Mesothelial cell of epicardium (in vitro differentiated cells): ENCODE measurements around the gene B3GALNT2. TPM values are rescaled to one million over a fixed set of nuclear protein-coding genes. Genes with fewer than 3 reads are reported as not detected.

Source experiments
- DNase-seq, 2 experiments: peaks; one replicate each; pipeline ENCODE4 v3.0.0; 2021; ENCODE audit warnings: low spot score in 2 of 2; ENCODE audit not compliant: unreplicated experiment in 2 of 2
- H3K27ac Mint-ChIP-seq: 2 replicates; pipeline ENCODE4 v1.8.0; 2021; ENCODE audit warnings: mixed read lengths
- H3K27me3 Mint-ChIP-seq: 2 replicates; pipeline ENCODE4 v1.8.0; 2021; ENCODE audit warnings: low read depth, mixed read lengths
- H3K36me3 Mint-ChIP-seq: 2 replicates; pipeline ENCODE4 v1.8.0; 2021; ENCODE audit warnings: mixed read lengths
- H3K4me1 Mint-ChIP-seq: 2 replicates; pipeline ENCODE4 v1.8.0; 2021; ENCODE audit warnings: mixed read lengths
- H3K4me3 Mint-ChIP-seq: 2 replicates; pipeline ENCODE4 v1.8.0; 2021; ENCODE audit warnings: mild to moderate bottlenecking, moderate library complexity, mixed read lengths
- H3K9me3 Mint-ChIP-seq: 2 replicates; pipeline ENCODE4 v1.8.0; 2021; ENCODE audit warnings: mixed read lengths
- total RNA-seq: library from RNA; stranded (reverse); gene quantifications from 3 replicates; pipeline ENCODE4 v1.2.1, GENCODE V29; 2021
- TF ChIP-seq, protein P1 (sequence below): fragments of 200-600 bp; sonication (generic); IDR thresholded peaks from one replicate; pipeline ENCODE4 v1.5.0; 2021; ENCODE audit warnings: antibody characterized with exemption; ENCODE audit not compliant: unreplicated experiment

The B3GALNT2 gene
- total RNA-seq, 1 donor from 2014 or later: 30.6 TPM

DNA sequence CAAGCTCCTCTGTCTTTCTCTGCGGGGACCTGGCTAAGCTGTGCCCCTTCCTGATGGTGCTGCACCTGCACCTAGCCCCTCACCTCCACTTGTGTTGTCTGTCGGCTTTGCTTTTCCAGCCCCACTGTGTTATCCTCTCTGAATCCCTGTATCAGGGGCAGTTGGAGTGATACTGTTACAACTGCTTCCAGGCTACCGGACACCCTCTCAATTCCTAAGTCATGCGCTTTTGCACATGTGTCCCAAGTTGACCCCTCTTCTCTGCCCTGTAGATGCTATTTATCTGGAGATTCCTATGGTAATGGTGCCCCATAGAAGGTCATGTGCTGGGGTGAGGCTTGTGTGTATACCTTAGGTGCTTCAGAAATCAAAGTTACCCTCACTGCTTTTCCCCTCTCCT is 78.1 kb downstream of the B3GALNT2 start:
- Mint-ChIP-seq H3K4me3 (no peak overlapping the region), H3K4me1 (peaks cover 6% of the 10 kb centered on the region), H3K36me3 (peaks cover 4% of the 10 kb centered on the region), H3K27me3 (no peaks in the 10 kb centered on the region), H3K27ac (no peak overlapping the region), H3K9me3 (no peaks in the 10 kb centered on the region)
- TF ChIP-seq, protein P1, sequence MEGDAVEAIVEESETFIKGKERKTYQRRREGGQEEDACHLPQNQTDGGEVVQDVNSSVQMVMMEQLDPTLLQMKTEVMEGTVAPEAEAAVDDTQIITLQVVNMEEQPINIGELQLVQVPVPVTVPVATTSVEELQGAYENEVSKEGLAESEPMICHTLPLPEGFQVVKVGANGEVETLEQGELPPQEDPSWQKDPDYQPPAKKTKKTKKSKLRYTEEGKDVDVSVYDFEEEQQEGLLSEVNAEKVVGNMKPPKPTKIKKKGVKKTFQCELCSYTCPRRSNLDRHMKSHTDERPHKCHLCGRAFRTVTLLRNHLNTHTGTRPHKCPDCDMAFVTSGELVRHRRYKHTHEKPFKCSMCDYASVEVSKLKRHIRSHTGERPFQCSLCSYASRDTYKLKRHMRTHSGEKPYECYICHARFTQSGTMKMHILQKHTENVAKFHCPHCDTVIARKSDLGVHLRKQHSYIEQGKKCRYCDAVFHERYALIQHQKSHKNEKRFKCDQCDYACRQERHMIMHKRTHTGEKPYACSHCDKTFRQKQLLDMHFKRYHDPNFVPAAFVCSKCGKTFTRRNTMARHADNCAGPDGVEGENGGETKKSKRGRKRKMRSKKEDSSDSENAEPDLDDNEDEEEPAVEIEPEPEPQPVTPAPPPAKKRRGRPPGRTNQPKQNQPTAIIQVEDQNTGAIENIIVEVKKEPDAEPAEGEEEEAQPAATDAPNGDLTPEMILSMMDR: no peak
- no peak for DNase-seq

DNA sequence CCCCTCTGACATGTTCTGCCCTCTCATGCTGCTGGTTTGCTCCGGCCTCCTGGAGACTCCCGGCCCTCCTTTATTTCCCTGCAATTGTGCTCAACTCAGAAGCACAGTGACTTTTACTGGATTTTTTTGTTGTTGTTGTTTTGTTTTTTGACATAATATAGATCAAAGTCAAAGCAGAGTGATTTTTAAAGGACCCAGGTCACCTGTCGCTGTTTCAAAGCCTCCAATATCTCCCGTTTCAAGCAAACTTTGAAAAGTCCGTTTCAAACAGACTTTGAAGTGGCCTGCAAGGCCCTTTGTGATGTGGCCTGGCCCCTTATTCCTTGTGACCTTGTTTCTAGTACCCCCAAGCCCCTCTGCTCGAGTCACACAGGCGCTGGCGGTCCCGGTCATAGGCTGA is 78.9 kb downstream of the B3GALNT2 start:
- Mint-ChIP-seq H3K4me1 (peaks cover 6% of the 10 kb centered on the region), H3K27ac (no peak overlapping the region), H3K9me3 (no peaks in the 10 kb centered on the region), H3K27me3 (no peaks in the 10 kb centered on the region), H3K4me3 (no peak overlapping the region), H3K36me3 (peaks cover 4% of the 10 kb centered on the region)
- DNase-seq: no peak
- TF ChIP-seq, protein P1: no peak

DNA sequence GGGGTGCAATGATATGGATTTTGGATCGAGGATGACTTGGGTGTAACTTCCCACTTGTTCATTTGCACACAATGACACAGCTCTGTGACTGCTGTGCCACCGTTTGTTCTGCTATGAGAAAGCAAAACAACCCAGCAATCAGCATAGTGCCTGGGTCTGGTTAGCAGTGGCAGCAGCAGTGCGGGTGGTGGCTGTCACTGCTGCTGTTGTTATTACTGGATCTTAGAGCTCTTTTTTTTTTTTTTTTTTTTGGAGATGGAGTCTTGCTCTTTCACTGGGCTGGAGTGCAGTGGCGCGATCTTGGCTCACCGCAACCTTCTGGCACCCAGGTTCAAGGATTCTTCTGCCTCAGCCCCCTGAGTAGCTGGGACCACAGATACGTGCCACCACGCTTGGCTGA is 80.2 kb downstream of the B3GALNT2 start:
- DNase-seq: no peak
- no peaks in the 10 kb centered on the region for H3K27me3 Mint-ChIP-seq
- H3K9me3 Mint-ChIP-seq: no peaks in the 10 kb centered on the region
- no peak overlapping the region for H3K4me3 Mint-ChIP-seq
- H3K4me1 Mint-ChIP-seq: peaks cover 6% of the 10 kb centered on the region
- H3K27ac Mint-ChIP-seq: no peak overlapping the region
- peaks cover 4% of the 10 kb centered on the region for H3K36me3 Mint-ChIP-seq
- TF ChIP-seq, protein P1: no peak

DNA sequence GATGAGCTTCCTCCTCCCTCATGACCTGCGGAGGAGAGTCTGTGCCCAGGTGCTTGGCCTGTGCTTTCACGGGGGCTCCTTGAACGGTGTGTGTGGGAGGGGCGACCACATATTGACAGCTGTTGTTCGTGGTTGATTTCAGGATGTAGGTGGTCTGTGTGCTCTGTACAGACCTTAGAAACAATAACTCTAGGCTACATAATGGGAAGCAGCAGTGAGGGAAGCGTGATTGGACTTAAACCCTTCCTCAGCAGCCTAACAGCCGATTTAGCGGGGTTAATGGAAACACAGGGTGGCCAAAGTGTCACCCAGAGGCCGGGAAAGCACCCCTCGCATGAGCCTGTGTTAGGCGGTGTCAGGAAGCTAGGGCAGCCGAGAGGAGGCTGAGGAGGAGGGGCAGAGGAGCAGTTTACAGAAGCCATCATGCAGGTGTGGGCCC is 81.0 kb downstream of the B3GALNT2 start:
- Mint-ChIP-seq H3K27me3 (no peaks in the 10 kb centered on the region), H3K4me1 (peaks cover 6% of the 10 kb centered on the region), H3K9me3 (no peaks in the 10 kb centered on the region), H3K4me3 (no peak overlapping the region), H3K36me3 (peaks cover 2% of the 10 kb centered on the region), H3K27ac (no peak overlapping the region)
- TF ChIP-seq, protein P1: no peak
- DNase-seq: no peak

DNA sequence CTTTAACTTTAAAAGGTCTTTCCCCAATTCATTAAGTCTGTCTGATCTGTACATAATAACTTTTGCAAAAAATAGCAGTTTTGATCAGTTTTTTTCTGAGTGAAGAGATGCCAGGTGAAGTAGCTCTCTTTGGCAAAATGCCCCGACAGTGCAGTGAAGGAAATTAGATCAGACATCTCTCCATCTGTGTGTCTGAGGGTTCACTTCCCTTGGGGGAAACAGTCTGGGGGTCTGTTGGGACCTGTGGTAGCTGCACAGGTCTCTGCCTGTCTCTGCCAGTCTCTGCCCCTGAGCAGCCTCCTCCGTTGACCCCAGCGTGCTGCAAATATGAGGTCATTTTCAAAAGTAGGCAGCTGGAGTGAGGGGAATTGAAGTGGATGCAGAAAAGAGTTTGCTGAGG is 82.5 kb downstream of the B3GALNT2 start:
- Mint-ChIP-seq H3K9me3 (no peaks in the 10 kb centered on the region), H3K27ac (peak overlapping the region; percentile 43), H3K4me1 (peaks cover 11% of the 10 kb centered on the region), H3K27me3 (no peaks in the 10 kb centered on the region), H3K4me3 (no peak overlapping the region), H3K36me3 (peaks cover 2% of the 10 kb centered on the region)
- no peak for DNase-seq
- TF ChIP-seq, protein P1: no peak
